H9 (cell line): Measurements from ENCODE around the gene ASH1L. TPM values are rescaled to one million over a fixed set of nuclear protein-coding genes. Genes with fewer than 3 reads are reported as not detected.

ENCODE experiments used
- DNase-seq: peaks from one replicate; pipeline ENCODE4 v3.0.0-alpha.2; 2017
- H2AFZ ChIP-seq: one replicate; pipeline ENCODE4 v1.6.1; 2013; ENCODE audit warnings: mild to moderate bottlenecking, low read length, control low read depth, moderate library complexity
- H2AK5ac ChIP-seq: 2 replicates; pipeline ENCODE4 v1.6.1; 2013; ENCODE audit warnings: low read length, control low read depth, mixed read lengths; ENCODE audit not compliant: insufficient read length
- H2BK120ac ChIP-seq: one replicate; pipeline ENCODE4 v1.6.1; 2013; ENCODE audit warnings: low read depth, mild to moderate bottlenecking, low read length, control low read depth, inconsistent platforms; ENCODE audit not compliant: poor library complexity, severe bottlenecking
- H2BK12ac ChIP-seq: 2 replicates; pipeline ENCODE4 v1.6.1; 2013; ENCODE audit warnings: low read length, control low read depth, mixed read lengths, low read depth; ENCODE audit not compliant: insufficient read length
- H2BK15ac ChIP-seq: 2 replicates; pipeline ENCODE4 v1.6.1; 2013; ENCODE audit warnings: low read depth, low read length, control low read depth
- H2BK20ac ChIP-seq: one replicate; pipeline ENCODE4 v1.6.1; 2013; ENCODE audit warnings: low read depth, mild to moderate bottlenecking, low read length, control low read depth, inconsistent platforms; ENCODE audit not compliant: poor library complexity, severe bottlenecking
- H2BK5ac ChIP-seq: 2 replicates; pipeline ENCODE4 v1.6.1; 2013; ENCODE audit warnings: low read length, control low read depth, mixed read lengths; ENCODE audit not compliant: insufficient read length
- H3K14ac ChIP-seq: 2 replicates; pipeline ENCODE4 v1.6.1; 2013; ENCODE audit warnings: low read length, control low read depth; ENCODE audit not compliant: insufficient read depth
- H3K18ac ChIP-seq: 2 replicates; pipeline ENCODE4 v1.6.1; 2013; ENCODE audit warnings: low read depth, mild to moderate bottlenecking, mixed read lengths, low read length, control low read depth; ENCODE audit not compliant: insufficient read length
- H3K23ac ChIP-seq: 2 replicates; pipeline ENCODE4 v1.6.1; 2013; ENCODE audit warnings: low read length, control low read depth, mixed read lengths, low read depth; ENCODE audit not compliant: insufficient read length
- H3K23me2 ChIP-seq: 2 replicates; pipeline ENCODE4 v1.6.1; 2013; ENCODE audit warnings: low read depth, mild to moderate bottlenecking, mixed read lengths, low read length, control low read depth; ENCODE audit not compliant: insufficient read length, poor library complexity, severe bottlenecking
- H3K27ac ChIP-seq: 2 replicates; pipeline ENCODE4 v1.5.1; 2013; ENCODE audit warnings: low read length, control low read depth, mixed read lengths, low read depth; ENCODE audit not compliant: insufficient read length
- H3K27me3 ChIP-seq: 2 replicates; pipeline ENCODE4 v1.6.1; 2013; ENCODE audit warnings: low read length, control low read depth, inconsistent platforms; ENCODE audit not compliant: insufficient read depth
- H3K4ac ChIP-seq: 2 replicates; pipeline ENCODE4 v1.6.1; 2013; ENCODE audit warnings: low read depth, mild to moderate bottlenecking, control low read depth, inconsistent platforms, low read length, moderate library complexity
- H3K4me1 ChIP-seq: 2 replicates; pipeline ENCODE4 v1.6.1; 2013; ENCODE audit warnings: low read length, control low read depth, inconsistent platforms; ENCODE audit not compliant: insufficient read depth
- H3K4me2 ChIP-seq: 2 replicates; pipeline ENCODE4 v1.6.1; 2013; ENCODE audit warnings: low read length, control low read depth, mixed read lengths; ENCODE audit not compliant: insufficient read length, insufficient read depth
- H3K56ac ChIP-seq: 2 replicates; pipeline ENCODE4 v1.6.1; 2013; ENCODE audit warnings: low read depth, mild to moderate bottlenecking, mixed read lengths, low read length, control low read depth; ENCODE audit not compliant: insufficient read length
- H3K79me1 ChIP-seq: 2 replicates; pipeline ENCODE4 v1.6.1; 2013; ENCODE audit warnings: low read depth, mild to moderate bottlenecking, moderate library complexity, low read length, control low read depth, inconsistent platforms; ENCODE audit not compliant: insufficient read depth, poor library complexity, severe bottlenecking
- H3K79me2 ChIP-seq: 2 replicates; pipeline ENCODE4 v1.6.1; 2013; ENCODE audit warnings: low read length, control low read depth, inconsistent platforms; ENCODE audit not compliant: insufficient read depth
- H3K9ac ChIP-seq: 2 replicates; pipeline ENCODE4 v1.6.1; 2013; ENCODE audit warnings: low read length, control low read depth, mixed read lengths; ENCODE audit not compliant: insufficient read length; ENCODE audit errors: extremely low read depth
- H3K9me3 ChIP-seq: one replicate; pipeline ENCODE4 v1.6.1; 2013; ENCODE audit warnings: low read depth, low read length, inconsistent platforms; ENCODE audit not compliant: control insufficient read depth
- H3T11ph ChIP-seq: one replicate; pipeline ENCODE4 v1.6.1; 2013; ENCODE audit warnings: mild to moderate bottlenecking, low read length, control low read depth, inconsistent platforms
- H4K20me1 ChIP-seq: one replicate; pipeline ENCODE4 v1.6.1; 2013; ENCODE audit not compliant: control insufficient read depth, insufficient read length, insufficient read depth
- H4K5ac ChIP-seq: 2 replicates; pipeline ENCODE4 v1.6.1; 2013; ENCODE audit warnings: low read depth, mild to moderate bottlenecking, mixed read lengths, low read length, control low read depth; ENCODE audit not compliant: insufficient read length
- H4K8ac ChIP-seq: replicated peaks from 2 replicates; pipeline ENCODE4 v1.6.1; 2013; ENCODE audit warnings: low read length, control low read depth, mixed read lengths, low read depth; ENCODE audit not compliant: insufficient read length
- H4K91ac ChIP-seq: 2 replicates; pipeline ENCODE4 v1.6.1; 2013; ENCODE audit warnings: low read depth, mild to moderate bottlenecking, moderate library complexity, mixed read lengths, low read length, control low read depth; ENCODE audit not compliant: insufficient read length
- H3K27ac Mint-ChIP-seq, 3 experiments: 2 replicates in 2 of 3; 3 replicates in 1 of 3; pipeline ENCODE4 v1.8.0; 2020 to 2021; ENCODE audit warnings: mixed read lengths in 3 of 3, mild to moderate bottlenecking in 1 of 3, moderate library complexity in 1 of 3
- H3K27me3 Mint-ChIP-seq: 2 replicates; pipeline ENCODE4 v1.8.0; 2021; ENCODE audit warnings: low read depth, mild to moderate bottlenecking, moderate library complexity, mixed read lengths
- H3K36me3 Mint-ChIP-seq, 3 experiments: 2 replicates in 2 of 3; 3 replicates in 1 of 3; pipeline ENCODE4 v1.8.0; 2020 to 2021; ENCODE audit warnings: low read depth in 3 of 3, mixed read lengths in 3 of 3; ENCODE audit not compliant: insufficient read depth in 1 of 3
- H3K4me1 Mint-ChIP-seq, 2 experiments: 2 replicates each; pipeline ENCODE4 v1.8.0; 2020; ENCODE audit warnings: mixed read lengths in 2 of 2
- H3K4me3 Mint-ChIP-seq, 2 experiments: 2 replicates in 1 of 2; 3 replicates in 1 of 2; pipeline ENCODE4 v1.8.0; 2020 to 2021; ENCODE audit warnings: mild to moderate bottlenecking in 2 of 2, mixed read lengths in 2 of 2, moderate library complexity in 1 of 2
- H3K9me3 Mint-ChIP-seq, 2 experiments: 2 replicates in 1 of 2; 3 replicates in 1 of 2; pipeline ENCODE4 v1.8.0; 2020; ENCODE audit warnings: mild to moderate bottlenecking in 2 of 2, mixed read lengths in 2 of 2, moderate library complexity in 1 of 2
- CTCF ChIP-seq: fragments of 200-600 bp; sonication (generic); conservative IDR thresholded peaks from 3 replicates; pipeline ENCODE4 v1.8.0; 2021; ENCODE audit warnings: antibody characterized with exemption, mild to moderate bottlenecking
- WGBS: extraction: QIAGEN DNeasy Blood & Tissue Kit; methylation state at CpG from one replicate; pipeline ENCODE4 v1.1.7; 2013; ENCODE audit warnings: missing lambda C conversion rate, low lambda C conversion rate, mixed read lengths; ENCODE audit not compliant: insufficient read length; ENCODE audit errors: extremely low coverage; 5-methylcytosine and 5-hydroxymethylcytosine counted together
- total RNA-seq: library from RNA; stranded (reverse); gene quantifications from 2 replicates; pipeline ENCODE4 v1.2.1, GENCODE V29; 2021

Gene ASH1L
- total RNA-seq, 1 experiment from 2014 or later = 32.8 TPM

- Histone ChIP-seq H2BK5ac (no peak overlapping the region), H3K9ac (no peak overlapping the region), H2BK120ac (no peak overlapping the region), H3K9me3 (no peaks in the 10 kb centered on the region), H2BK15ac (no peak overlapping the region), H2AK5ac (no peak overlapping the region), H4K91ac (no peak overlapping the region), H3K56ac (no peak overlapping the region), H3K79me1 (no peaks in the 10 kb centered on the region), H3K23me2 (no peaks in the 10 kb centered on the region), H3T11ph (no peak overlapping the region), H3K14ac (no peak overlapping the region), H4K20me1 (no peaks in the 10 kb centered on the region), H3K27ac (no peak overlapping the region), H3K4ac (no peak overlapping the region), H3K23ac (no peak overlapping the region), H4K5ac (no peak overlapping the region), H4K8ac (no peak overlapping the region), H2BK20ac (no peak overlapping the region), H3K4me2 (no peak overlapping the region), H3K79me2 (no peaks in the 10 kb centered on the region), H3K18ac (no peak overlapping the region), H2AFZ (no peak overlapping the region), H3K27me3 (no peaks in the 10 kb centered on the region), H2BK12ac (no peak overlapping the region), H3K4me1 (no peaks in the 10 kb centered on the region)
- Mint-ChIP-seq H3K27me3 (no peaks in the 10 kb centered on the region), H3K9me3 (peaks cover 0 to under 1% of the 10 kb centered on the region in 2 experiments; a peak in 1 of 5 replicates), H3K27ac (no peak overlapping the region; a peak in 1 of 7 replicates), H3K36me3 (peaks cover 20 to 48% (median 33%) of the 10 kb centered on the region in 3 experiments), H3K4me3 (no peak overlapping the region), H3K4me1 (no peaks in the 10 kb centered on the region)
- WGBS = no CpG with 5 or more reads among the region's 5 CpGs
- no peak for TF ChIP-seq CTCF
- DNase-seq = no peak
Measured at GRCh38 chr1:155392898-155393411, 169.6 kb downstream of the ASH1L start.
